ENCODE data around the gene HDAC4.

- TF ChIP-seq CTCF (IDR thresholded peaks at IDR 0.05; ENCODE audit: insufficient read depth, low read length, poor library complexity, severe bottlenecking) (no peak), EZH2phosphoT487 (conservative IDR thresholded peaks at IDR 0.05; ENCODE audit: low read length) (no peak)
These were observed 51.2 kb downstream of the HDAC4 start for GRCh38 chr2:239349453-239350135.
